GM12878 (cell line): Measurements from ENCODE around the gene FAM217B.

Source experiments
- JUND ChIP-seq: IDR thresholded peaks from 2 replicates; pipeline ENCODE4 v1.6.1; 2012; ENCODE audit warnings: low read depth, mild to moderate bottlenecking, low read length, improper control_type of control experiment, moderate library complexity
- MXI1 ChIP-seq: fragments of 150-350 bp; IDR thresholded peaks from 2 replicates; pipeline ENCODE4 v1.6.1; 2011; ENCODE audit warnings: low read depth, mild to moderate bottlenecking, inconsistent platforms, low read length, improper control_type of control experiment
- POLR2A ChIP-seq: IDR thresholded peaks from 2 replicates; pipeline ENCODE4 v1.6.1; 2011; ENCODE audit warnings: low read depth, mild to moderate bottlenecking, low read length
- YY1 ChIP-seq: IDR thresholded peaks from 2 replicates; pipeline ENCODE4 v1.6.1; 2011; ENCODE audit warnings: low read depth, mild to moderate bottlenecking, low read length

GRCh38 chr20:59972037-59972801 is 32.0 kb downstream of the FAM217B start:
- no peak for TF ChIP-seq YY1
- TF ChIP-seq JUND, result no peak
- TF ChIP-seq POLR2A, result no peak
- no peak for TF ChIP-seq MXI1
